MCF 10A (cell line): ENCODE measurements around the gene LAMC1. TPM values are rescaled to one million over a fixed set of nuclear protein-coding genes. Genes with fewer than 3 reads are reported as not detected.
"Not testable (repeated sequence)": the region's sequence is repeated elsewhere in the genome, so short reads cannot be mapped to it uniquely, and the experiment has no call there.

Experiments used
- BruUV-seq: library from RNA; stranded (reverse); fragments of 400-500 nt; replicated peaks from 2 replicates; lab custom pipeline; 2021; lab: Mats Ljungman, UMichigan
- CTCF ChIA-PET: fragments of 300-600 bp; sonication (Branson Sonifier 250); formaldehyde crosslinking; extraction: SDS; loops from one replicate; lab custom pipeline; 2021; ENCODE audit warnings: antibody characterized with exemption, inconsistent platforms; lab: Yijun Ruan, JAX
- POLR2A ChIA-PET: fragments of 300-600, 350-650 bp; sonication (Branson Sonifier 250); formaldehyde crosslinking; extraction: SDS; loops from one replicate; lab custom pipeline; 2020; ENCODE audit warnings: antibody characterized with exemption, inconsistent platforms; lab: Yijun Ruan, JAX
- DNase-seq: peaks from one replicate; pipeline ENCODE4 v3.0.0-alpha.2; 2018; ENCODE audit not compliant: unreplicated experiment
- H3K27ac Mint-ChIP-seq: one replicate; pipeline ENCODE4 v1.8.0; 2022; ENCODE audit warnings: mild to moderate bottlenecking, low read depth, mixed read lengths; ENCODE audit not compliant: unreplicated experiment
- H3K27me3 Mint-ChIP-seq: one replicate; pipeline ENCODE4 v1.8.0; 2022; ENCODE audit warnings: mixed read lengths; ENCODE audit not compliant: insufficient read depth, unreplicated experiment
- H3K36me3 Mint-ChIP-seq: one replicate; pipeline ENCODE4 v1.8.0; 2022; ENCODE audit warnings: mild to moderate bottlenecking, moderate library complexity, mixed read lengths; ENCODE audit not compliant: insufficient read depth, unreplicated experiment
- H3K4me1 Mint-ChIP-seq: one replicate; pipeline ENCODE4 v1.8.0; 2022; ENCODE audit warnings: mixed read lengths; ENCODE audit not compliant: insufficient read depth, unreplicated experiment
- H3K4me3 Mint-ChIP-seq: one replicate; pipeline ENCODE4 v1.8.0; 2022; ENCODE audit warnings: mild to moderate bottlenecking, moderate library complexity, mixed read lengths; ENCODE audit not compliant: unreplicated experiment
- H3K9me3 Mint-ChIP-seq: one replicate; pipeline ENCODE4 v1.8.0; 2022; ENCODE audit warnings: mixed read lengths; ENCODE audit not compliant: unreplicated experiment
- CTCF ChIP-seq: fragments of 200-600 bp; IDR thresholded peaks from one replicate; pipeline ENCODE4 v1.8.0; 2022; ENCODE audit warnings: antibody characterized with exemption, mild to moderate bottlenecking; ENCODE audit not compliant: unreplicated experiment
- intact Hi-C: fragments of 100-400 bp; cut with micrococcal nuclease; formaldehyde crosslinking; loops from 2 replicates; pipeline ENCODE4 v1.14.1; 2022
- total RNA-seq: library from RNA; stranded (reverse); gene quantifications from 2 replicates; pipeline ENCODE4 v1.2.3, GENCODE V29; 2022

LAMC1 gene
- total RNA-seq, 1 experiment from 2014 or later = 179 TPM

DNA sequence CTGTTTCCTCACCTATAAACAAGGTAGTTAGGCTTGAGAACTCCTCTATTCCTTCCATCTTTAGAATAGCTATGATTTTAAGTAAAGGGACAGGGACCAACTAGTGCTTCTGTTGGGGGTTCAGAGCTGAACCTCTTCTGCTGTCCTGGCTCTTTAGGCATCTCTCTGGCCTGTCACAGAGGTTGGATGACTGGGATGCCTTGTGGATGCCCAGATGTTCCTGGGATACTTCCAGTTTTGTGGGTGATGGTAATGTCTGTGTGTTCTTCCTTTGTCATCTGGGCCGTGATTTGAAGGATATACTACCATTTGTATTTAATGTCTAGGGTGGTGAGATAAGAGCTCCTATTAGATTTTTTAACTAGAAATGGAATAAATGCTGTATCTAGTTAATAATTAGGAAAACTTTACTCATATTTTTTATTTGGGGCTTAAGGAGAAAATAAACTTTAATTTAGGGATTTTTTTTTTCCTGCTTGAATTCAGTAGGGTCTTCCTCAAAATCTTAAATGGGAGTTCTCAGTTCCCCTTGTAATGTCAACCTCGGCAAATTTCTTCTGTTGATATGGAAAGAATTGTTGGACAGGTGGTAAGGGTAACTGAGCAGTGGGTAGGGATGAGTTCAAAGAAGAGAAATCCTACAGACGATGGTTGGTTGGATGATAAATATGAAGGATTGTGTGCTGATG is 47.2 kb downstream of the LAMC1 start:
- DNase-seq = no peak
- TF ChIP-seq CTCF = no peak
- Mint-ChIP-seq H3K4me3 (no peak overlapping the region), H3K4me1 (peaks cover 45% of the 10 kb centered on the region), H3K9me3 (no peaks in the 10 kb centered on the region), H3K27me3 (no peaks in the 10 kb centered on the region), H3K27ac (peak overlapping the region; percentile 73), H3K36me3 (no peaks in the 10 kb centered on the region)
- ChIA-PET CTCF (interaction anchor here (0.5 to 1.7 kb wide), 8 partner anchors 8 to 119 kb away, joined by 3 to 6 read pairs (median 4); no protein-coding TSS in a partner anchor), POLR2A (interaction anchor here (0.7 to 4.1 kb wide), 11 partner anchors 8 to 107 kb away, joined by 3 to 23 read pairs (median 7); no protein-coding TSS in a partner anchor)
- intact Hi-C loops = no loop called here
- no TSS peak for BruUV-seq

DNA sequence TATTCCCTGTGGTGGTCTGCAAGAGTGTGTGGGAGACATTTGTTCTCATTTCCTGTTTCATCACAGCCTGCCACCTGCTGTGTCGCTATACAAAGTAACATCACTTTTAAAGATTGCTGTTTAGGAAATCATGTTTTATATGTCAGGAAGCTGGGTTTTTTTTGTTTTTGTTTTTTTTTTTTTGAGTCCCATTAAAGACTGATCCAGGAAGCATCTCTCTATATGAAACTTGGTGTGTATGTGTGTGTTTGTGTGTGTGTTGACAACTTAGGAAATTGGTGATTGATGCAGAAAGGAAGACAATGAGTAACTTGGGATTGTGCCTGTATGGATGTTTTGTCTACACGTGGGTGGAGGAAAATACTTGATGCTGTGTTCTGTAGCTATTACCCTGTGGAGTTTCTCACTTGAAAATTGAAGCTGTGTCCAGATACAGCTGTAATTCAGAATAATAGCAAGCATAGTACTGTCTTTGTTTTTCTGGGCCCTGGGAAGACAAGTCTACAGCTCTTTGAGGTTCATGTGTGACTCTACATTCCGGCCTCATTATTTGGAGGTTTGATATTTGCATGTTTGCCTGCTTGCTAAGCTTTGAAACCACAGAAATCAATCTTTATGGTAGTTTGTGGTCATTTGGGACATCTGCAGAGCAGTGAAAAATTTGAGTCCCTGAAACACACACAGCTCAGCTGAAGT is 47.9 kb downstream of the LAMC1 start:
- CTCF ChIA-PET = interaction anchor here (0.5 to 1.7 kb wide), 7 partner anchors 8 to 157 kb away, joined by 3 to 6 read pairs (median 3); no protein-coding TSS in a partner anchor
- no peaks in the 10 kb centered on the region for H3K9me3 Mint-ChIP-seq
- no TSS peak for BruUV-seq
- H3K4me1 Mint-ChIP-seq = peaks cover 52% of the 10 kb centered on the region
- intact Hi-C loops = no loop called here
- DNase-seq = peak; percentile 47
- no peak overlapping the region for H3K4me3 Mint-ChIP-seq
- no peak for TF ChIP-seq CTCF
- peak overlapping the region; percentile 73 for H3K27ac Mint-ChIP-seq
- H3K27me3 Mint-ChIP-seq = no peaks in the 10 kb centered on the region
- POLR2A ChIA-PET = interaction anchor here (1.0 to 4.1 kb wide), 12 partner anchors 8 to 109 kb away, joined by 4 to 23 read pairs (median 7); no protein-coding TSS in a partner anchor
- H3K36me3 Mint-ChIP-seq = no peaks in the 10 kb centered on the region

DNA sequence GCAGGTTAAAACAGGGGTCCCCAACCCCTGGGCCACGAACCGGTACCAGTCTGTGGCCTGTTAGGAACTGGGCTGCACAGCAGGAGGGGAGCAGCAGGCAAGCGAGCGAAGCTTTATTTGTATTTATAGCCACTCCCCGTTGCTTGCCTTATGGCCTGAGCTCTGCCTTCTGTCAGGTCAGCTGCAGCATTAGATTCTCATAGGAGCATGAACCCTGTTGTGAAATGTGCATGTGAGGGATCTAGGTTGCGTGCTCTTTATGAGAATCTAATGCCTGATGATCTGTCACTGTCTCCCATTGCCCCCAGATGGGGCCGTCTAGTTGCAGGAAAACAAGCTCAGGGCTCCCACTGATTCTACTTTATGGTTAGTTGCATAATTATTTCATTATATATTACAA is 49.4 kb downstream of the LAMC1 start:
- H3K36me3 Mint-ChIP-seq, BruUV-seq, H3K9me3 Mint-ChIP-seq, H3K27me3 Mint-ChIP-seq, intact Hi-C loops, H3K4me3 Mint-ChIP-seq, DNase-seq, H3K27ac Mint-ChIP-seq: not testable (repeated sequence)
- POLR2A ChIA-PET = interaction anchor here (0.6 to 4.1 kb wide), 18 partner anchors 7 to 51 kb away, joined by 3 to 23 read pairs (median 4); no protein-coding TSS in a partner anchor
- peaks cover 64% of the 10 kb centered on the region for H3K4me1 Mint-ChIP-seq
- CTCF ChIA-PET = interaction anchor here (0.6 to 1.7 kb wide), 6 partner anchors 8 to 213 kb away, joined by 3 to 6 read pairs (median 4); no protein-coding TSS in a partner anchor

DNA sequence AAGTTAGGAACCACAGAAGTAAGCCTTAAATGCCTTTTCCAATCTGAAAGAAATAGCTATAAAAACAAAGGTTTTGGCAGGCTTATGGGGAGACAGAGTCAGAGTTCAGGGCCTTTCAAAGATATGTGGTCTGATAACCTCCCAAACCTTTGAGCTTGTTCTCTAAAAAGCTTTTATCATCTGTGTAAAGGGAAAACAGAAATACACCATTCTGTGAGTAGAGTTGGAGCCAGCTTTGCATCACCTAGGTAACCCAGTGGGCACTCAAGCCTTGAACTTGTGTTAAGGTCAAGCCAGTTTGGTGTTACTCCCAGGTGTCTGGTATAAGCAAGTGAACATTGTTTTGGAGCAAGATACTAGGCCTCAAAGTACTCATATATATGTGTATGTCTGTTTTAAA is 50.1 kb downstream of the LAMC1 start:
- ChIA-PET CTCF (interaction anchor here (0.6 to 1.4 kb wide), 6 partner anchors 15 to 212 kb away, joined by 3 to 7 read pairs (median 3); no protein-coding TSS in a partner anchor), POLR2A (interaction anchor here (0.6 to 3.1 kb wide), 17 partner anchors 9 to 180 kb away, joined by 3 to 13 read pairs (median 4); no protein-coding TSS in a partner anchor)
- H3K27ac Mint-ChIP-seq = no peak overlapping the region
- TF ChIP-seq CTCF = no peak
- H3K9me3 Mint-ChIP-seq = no peaks in the 10 kb centered on the region
- intact Hi-C loops = no loop called here
- no TSS peak for BruUV-seq
- DNase-seq = no peak
- peaks cover 67% of the 10 kb centered on the region for H3K4me1 Mint-ChIP-seq
- H3K4me3 Mint-ChIP-seq = no peak overlapping the region
- H3K27me3 Mint-ChIP-seq = no peaks in the 10 kb centered on the region
- no peaks in the 10 kb centered on the region for H3K36me3 Mint-ChIP-seq
